Pons (tissue), 1 donor: ENCODE data around the gene RAB17.
"Not testable (repeated sequence)": the region's sequence is repeated elsewhere in the genome, so short reads cannot be mapped to it uniquely, and the experiment has no call there.

Source experiments
- DNase-seq: peaks from one replicate; pipeline ENCODE4 v3.0.0-alpha.2; 2016; ENCODE audit warnings: low spot score

Gene RAB17

GRCh38 chr2:237624565-237624964 lies 34.0 kb upstream of the RAB17 start:
- no peak for DNase-seq

DNA sequence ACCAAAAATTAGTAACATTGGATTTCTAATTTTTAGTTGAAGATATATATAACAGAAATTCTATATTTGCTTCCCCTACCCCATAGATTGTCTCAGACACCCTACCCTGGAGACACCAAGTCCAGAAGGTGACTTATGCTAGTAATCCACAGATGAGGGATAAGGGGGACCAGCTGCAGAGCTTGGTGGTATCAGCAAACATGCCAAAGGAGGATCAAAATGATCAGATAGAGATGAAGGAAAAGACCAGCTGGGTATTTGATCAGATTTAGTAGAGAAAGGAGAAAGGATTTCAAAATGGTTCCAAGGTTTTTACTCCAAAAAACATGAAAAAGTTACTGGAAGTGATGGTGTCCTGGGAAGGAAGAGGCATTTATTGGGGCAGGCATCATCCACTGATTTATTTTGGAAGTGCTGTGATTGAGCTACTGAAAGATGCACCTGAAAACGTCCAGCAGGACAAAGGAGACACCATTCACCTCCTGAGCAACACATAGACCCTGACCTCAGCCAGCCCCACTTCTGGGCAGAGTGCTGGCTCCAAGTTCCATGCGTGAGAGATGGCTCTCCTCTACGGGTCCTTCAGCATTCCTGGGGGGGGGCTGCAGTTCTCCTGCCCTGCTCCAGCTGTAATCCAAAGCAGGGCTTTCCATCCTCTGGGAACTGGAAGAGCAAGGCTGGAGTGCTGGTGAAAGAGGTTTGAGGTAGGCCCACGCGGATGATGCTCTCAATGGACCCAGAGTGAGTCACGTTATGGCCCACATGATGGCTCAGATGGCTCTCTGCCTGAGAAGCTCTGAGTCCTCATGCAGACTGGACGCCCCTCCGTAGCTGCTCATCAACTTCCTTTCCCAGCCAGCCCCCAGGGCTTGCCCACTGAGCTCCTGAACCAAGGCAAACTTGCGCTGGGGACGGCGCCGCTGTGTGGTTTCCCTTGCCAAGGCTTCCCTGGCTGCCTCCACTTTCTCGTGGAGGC lies 33.2 kb upstream of the RAB17 start:
- no peak for DNase-seq

GRCh38 chr2:237618449-237618848 lies 27.9 kb upstream of the RAB17 start:
- no peak for DNase-seq

DNA sequence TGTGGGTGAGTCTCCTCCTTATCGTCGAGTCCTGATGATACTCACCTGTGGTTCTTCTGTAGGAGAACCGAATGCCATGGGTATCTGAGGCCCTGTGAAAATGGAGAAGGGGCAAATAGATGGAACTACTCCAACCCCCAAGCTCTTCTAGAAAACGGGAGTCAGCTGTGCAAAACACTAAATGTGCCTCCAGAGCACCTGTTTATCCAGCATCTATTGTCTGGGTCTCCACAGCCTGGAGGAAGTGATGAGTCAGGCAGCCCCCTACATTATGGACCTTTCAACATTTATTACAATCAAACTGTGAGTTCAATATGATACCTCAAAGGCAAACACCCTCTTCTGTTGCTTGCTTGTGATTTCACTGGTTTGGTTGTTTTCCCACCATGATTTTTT lies 27.1 kb upstream of the RAB17 start:
- DNase-seq = no peak

DNA sequence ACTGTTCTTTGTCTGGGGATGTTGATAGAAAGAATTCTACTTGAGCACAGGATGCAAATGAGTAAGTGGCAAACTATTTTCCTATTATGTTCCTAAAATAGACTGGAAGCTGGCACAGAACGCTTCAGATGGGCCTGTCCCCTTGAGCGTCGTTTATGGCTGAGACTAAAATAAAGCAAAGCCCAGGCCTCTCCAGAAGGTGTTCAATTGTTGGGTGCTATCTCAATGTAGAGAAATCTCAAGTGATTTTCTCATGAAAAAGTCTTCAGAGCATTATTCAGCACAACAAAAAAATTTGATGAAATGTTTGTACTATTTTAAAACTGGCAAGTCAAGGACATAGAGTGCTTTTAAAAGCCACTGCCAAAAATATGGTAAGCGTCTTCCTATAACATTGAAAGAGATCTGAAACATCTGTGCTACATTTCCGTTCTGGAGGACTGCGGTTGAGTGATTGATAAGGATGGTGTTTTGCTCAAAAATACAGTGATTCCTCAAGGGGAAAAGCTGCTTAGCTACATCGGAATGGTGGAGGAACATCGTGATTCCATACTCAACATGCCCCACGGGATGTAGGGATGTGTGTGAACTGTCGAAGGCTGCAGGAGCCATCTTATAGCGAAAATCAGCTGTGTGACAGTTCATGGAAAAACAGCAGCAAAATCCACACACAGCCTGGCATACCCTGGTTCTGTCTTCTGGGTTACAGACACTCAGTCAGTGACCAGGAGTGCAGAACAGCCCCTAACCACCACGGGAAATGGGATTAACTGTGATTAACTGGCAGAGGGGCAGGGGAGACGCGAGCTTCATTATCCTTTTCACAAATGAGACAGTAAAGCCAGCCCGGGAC lies 26.4 kb upstream of the RAB17 start:
- DNase-seq = no peak

DNA sequence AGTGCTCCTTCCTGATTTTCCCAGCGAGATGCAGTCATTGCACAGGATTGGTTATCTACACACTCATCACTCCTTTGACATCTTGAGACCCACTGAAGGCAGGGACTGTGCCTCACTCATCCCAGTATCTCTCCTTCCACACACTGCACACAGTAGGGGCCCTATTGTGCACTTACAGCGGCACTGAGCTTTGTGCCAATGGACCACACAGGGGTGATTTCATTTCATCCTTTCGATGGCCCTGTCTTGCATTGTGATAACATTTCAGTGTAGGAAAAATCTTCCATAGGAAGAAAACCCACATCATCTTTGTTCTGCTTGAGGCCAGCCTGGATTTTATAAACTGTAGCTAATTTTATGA lies 25.8 kb upstream of the RAB17 start:
- DNase-seq = no peak

DNA sequence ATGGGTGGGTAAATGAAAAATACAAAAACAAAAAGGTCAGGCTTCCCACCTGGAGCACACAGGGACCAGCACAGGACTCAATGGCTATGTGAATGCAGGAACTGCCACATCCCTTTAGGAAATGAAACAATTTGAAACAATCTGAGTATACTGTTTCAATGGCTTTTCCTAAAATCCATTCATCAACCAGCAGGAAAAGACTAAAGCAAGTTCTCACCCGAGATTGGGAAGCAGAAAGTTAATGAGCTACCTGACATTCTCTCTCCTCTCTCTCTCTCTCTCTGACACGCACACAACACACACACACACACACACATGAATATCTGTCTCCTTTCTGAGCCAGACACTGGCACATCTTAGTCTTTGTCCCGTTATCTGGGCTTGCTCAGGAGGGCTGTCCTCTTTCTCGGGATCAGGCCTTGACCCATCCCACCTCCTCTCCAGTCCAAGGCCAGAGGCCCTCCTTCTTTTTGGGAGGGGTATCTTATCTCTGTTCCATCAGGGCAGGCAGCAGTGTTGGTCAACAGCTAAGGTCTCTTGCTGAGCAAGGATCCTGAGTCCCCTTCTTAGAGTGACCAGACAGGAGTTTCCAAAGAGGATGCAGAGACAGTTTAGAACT lies 25.2 kb upstream of the RAB17 start:
- no peak for DNase-seq

GRCh38 chr2:237614151-237614720 lies 23.7 kb upstream of the RAB17 start:
- no peak for DNase-seq

GRCh38 chr2:237613679-237614078 lies 23.1 kb upstream of the RAB17 start:
- no peak for DNase-seq

- DNase-seq = no peak
Observed at GRCh38 chr2:237612527-237613357, 22.2 kb upstream of the RAB17 start.

- not testable (repeated sequence) for DNase-seq
Observed at GRCh38 chr2:237606522-237606921, 16.0 kb upstream of the RAB17 start.

GRCh38 chr2:237604960-237605359 lies 14.4 kb upstream of the RAB17 start:
- DNase-seq = no peak

- DNase-seq = no peak
Observed at GRCh38 chr2:237604391-237604790, 13.9 kb upstream of the RAB17 start.

- DNase-seq = peak; percentile 70
Observed at GRCh38 chr2:237603718-237604362, 13.3 kb upstream of the RAB17 start.

GRCh38 chr2:237603049-237603717 lies 12.6 kb upstream of the RAB17 start:
- DNase-seq = no peak

DNA sequence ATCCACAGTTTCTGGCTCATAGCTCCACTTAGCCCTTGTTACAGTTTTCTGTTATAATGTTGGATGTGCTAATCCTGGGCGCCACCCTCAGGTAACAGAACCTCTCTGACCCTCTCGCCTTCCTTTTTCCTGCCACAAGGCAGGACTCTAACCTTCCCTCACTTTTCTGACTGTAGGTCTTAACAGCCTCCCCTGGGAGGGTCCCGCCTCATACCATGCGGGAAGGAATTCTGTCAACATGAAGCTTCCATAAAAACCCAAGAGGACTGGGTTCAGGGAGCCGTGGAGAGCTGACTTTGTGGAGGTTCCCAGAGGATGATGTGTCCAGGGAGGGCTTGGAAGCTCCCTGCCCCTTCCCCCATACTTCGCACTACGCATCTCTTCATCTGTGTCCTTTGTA lies 11.9 kb upstream of the RAB17 start:
- DNase-seq = no peak

GRCh38 chr2:237601453-237602116 lies 11.1 kb upstream of the RAB17 start:
- no peak for DNase-seq

DNA sequence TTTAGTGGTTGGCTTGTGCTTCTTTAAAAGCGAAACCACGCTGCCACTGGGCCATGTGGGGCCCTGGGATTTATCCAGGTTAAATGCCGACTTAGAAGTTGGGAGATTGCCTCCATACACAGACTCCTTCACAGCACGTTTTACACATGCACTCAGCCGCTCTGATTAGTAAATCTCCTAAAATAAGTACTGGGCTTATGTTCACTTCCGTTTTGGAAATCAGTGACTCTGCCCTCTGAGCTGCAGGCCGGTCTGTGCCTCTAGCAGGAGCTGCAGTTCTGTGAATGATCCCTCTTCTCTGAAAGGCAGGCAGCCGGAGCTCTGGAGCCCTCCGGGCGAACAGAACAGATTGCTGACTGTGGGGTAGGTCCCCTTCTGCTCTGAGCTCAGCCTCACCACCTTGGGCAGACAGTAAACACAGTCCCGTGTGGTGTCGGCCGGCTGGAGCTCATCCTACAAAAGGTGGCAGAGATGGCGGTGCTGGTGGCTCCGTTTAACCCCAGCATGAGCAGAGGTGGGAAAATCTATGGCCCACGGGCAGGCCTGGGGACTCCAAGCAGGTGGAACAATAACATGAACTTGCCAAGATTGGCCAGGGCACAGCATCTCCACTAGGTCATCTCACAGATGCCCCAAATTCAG lies 9.8 kb upstream of the RAB17 start:
- peak; percentile 16 for DNase-seq

GRCh38 chr2:237599465-237600110 lies 9.1 kb upstream of the RAB17 start:
- no peak for DNase-seq
